ENCODE measurements around the gene UTP18.
A peak's percentile ranks its signal among the peaks of the same experiment; 100 is the strongest.
"Not testable (repeated sequence)": the region's sequence is repeated elsewhere in the genome, so short reads cannot be mapped to it uniquely, and the experiment has no call there.

The UTP18 gene

GRCh38 chr17:51258756-51259563 lies 1.4 kb upstream of the UTP18 start:
- peak; percentile 40 for DNase-seq (ENCODE audit: low spot score)

- DNase-seq (ENCODE audit: low spot score) = peak; percentile 96
These were observed 646 bp upstream of the UTP18 start, which contains the start of gene MBTD1 for GRCh38 chr17:51259564-51260236. MBTD1 (minus strand) TSS chr17:51260049; CDS start chr17:51225161, 34,888 bp downstream.

DNA sequence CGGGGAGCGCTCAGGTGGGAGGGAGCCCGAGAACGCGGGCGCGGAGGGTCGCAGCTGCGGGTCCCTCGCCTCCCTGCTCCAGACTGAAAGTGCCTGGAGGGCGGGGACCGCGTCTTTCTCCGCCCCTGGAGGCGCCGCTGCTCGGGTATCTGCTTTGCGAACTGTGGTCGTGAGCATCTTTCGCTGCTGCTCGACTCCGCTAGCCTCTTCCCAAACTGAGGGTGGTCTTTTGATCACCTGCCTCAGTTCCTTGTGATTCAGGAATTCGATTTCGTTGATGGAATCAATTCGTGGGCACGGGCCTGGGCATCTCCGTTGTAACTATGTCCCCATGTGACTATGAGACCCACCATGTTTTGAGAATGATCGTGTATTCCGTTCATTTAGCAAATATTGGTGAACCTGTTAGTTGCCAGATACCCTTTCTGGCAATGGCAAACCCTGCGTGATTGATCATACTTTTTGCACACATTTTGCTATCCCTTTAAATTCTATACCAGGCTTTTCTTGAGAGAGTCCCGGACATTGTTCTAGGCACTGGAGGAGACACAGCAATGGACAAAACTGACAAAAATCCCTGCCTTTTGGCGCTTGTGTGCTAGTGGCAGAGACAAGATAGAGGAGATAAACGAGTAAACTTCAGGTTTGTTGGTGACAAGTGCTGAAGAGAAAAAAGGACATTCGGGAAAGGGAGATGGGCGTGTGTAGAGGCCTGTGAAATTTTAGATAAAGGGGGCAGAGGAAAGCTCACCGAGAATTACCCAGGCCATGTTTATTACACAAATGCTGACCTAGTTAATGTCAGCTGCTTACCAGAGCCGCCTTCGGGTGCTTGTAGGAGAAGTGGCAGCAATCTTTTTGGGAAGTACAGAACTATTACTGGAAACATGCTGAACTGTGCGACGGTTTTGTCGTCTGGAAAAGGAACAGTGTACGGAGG lies 948 bp downstream of the UTP18 start:
- DNase-seq (ENCODE audit: low spot score) = peak; percentile 50

- no peak for DNase-seq (ENCODE audit: low spot score)
These were observed 2.7 kb downstream of the UTP18 start for GRCh38 chr17:51263006-51263405.

DNA sequence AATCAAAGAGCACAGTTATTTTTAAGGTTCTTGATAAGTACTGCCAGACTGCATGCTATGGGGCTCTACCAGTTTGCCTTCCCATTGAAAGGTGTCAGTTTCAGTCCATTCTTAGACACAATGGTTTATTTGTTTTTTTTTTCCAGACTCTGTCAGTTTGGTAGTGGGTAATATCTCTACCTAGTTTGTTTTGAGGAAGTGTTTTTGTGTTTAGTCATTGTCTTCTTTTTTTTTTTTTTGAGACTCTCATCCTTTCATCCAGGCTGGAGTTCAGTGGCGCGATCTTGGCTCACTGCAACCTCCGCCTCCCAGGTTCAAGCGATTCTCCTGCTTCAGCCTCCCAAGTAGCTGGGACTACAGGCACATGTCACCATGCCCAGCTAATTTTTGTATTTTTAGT lies 4.1 kb downstream of the UTP18 start:
- DNase-seq (ENCODE audit: low spot score) = not testable (repeated sequence)

DNA sequence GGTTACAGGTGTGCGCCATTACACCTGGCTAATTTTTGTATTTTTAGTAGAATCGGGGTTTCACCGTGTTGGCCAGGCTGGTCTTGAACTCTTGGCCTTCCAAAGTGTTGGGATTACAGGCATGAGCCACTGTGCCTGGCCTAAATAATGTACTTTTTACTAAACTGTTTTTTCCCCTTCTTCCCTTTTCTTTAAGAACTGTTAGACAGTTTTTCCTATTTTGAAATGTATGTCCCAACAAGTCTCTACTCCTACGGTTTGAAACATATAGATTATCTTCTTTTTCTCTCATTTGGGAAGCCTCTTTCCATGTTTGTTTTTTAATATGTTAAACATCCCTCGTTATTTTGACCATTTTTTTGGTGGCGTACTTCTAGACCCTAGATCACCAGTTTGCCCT lies 9.6 kb downstream of the UTP18 start:
- DNase-seq (ENCODE audit: low spot score) = no peak

GRCh38 chr17:51270636-51271035 lies 10.3 kb downstream of the UTP18 start:
- no peak for DNase-seq (ENCODE audit: low spot score)

DNA sequence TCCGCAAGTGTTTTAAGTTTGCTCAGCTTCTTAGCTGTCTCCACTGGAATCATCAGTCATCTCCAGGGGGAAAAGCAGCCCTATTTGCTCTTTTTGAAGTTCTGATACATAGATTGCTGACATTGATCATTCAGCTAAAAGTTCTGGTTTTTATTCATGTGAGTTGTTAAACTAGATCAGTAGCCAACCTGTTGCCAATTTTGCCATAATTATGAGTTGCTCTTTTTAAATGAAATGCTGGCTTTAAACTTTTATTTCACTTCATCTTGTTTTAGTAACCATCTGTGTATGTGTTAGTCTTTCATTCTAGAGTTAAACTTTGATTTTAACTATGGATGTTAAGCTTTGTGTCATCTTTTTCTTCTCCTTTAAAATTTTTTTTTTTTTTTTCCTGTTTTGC lies 12.5 kb downstream of the UTP18 start:
- DNase-seq (ENCODE audit: low spot score) = no peak

DNA sequence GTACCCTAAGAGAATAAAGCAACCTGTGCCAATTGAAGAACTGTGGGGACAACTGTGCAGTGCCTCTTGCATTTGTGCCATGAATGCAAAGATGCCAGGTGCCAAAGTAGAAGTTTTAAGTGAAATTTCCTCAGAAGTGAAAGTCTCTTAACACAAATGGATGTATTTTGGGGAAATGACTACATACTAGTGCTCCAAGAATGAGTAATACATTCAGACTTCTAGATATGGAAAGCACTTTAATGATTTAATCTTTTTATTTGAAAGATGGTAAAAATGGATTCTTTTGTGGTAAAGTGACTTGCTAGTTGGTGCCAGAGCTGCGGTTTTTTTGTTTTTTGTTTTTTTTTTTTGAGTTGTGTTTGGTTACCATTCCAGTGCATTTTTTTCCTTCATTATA lies 15.0 kb downstream of the UTP18 start:
- no peak for DNase-seq (ENCODE audit: low spot score)

DNA sequence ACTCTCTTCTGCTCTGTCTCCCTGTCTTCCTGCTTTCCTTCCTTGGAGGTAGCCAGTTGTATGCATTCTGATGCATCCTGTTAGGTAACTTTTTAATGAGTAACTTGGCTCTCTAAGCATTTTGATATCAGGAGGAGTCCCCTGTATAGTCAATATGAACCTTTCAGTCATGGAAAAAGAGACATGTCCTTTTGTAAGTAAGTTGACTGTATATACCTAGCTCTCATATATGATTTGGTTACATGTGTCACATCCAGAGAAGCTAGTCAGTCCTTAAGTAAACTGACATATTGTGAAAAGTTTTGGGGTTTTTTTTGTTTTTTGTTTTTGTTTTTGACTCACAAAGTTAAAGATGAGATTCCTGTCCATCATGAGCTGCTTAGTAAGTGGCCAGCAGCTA lies 18.8 kb downstream of the UTP18 start:
- no peak for DNase-seq (ENCODE audit: low spot score)

DNA sequence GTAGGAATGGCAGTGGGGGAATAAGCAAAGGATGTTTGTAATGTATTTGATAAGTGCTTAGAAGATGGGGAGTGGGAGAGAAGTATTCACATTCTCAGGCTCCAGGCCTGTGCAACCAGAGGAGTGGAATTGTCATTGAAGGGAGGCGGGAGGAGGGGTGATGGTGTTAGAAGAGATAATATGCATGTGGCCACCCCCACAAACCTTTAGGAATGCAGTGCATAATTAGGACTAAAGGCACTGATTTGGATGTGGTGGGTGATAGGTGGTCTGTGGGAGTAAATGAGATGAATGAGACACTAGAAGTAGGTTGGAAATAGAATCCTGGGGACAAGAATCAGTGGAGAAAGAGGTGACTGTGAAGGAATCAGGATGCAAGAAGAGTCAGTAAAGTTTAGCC lies 27.1 kb downstream of the UTP18 start:
- no peak for DNase-seq (ENCODE audit: low spot score)

- no peak for DNase-seq (ENCODE audit: low spot score)
These were observed 29.4 kb downstream of the UTP18 start for GRCh38 chr17:51289696-51290111.

- not testable (repeated sequence) for DNase-seq (ENCODE audit: low spot score)
These were observed 34.0 kb downstream of the UTP18 start for GRCh38 chr17:51294338-51294737.

DNA sequence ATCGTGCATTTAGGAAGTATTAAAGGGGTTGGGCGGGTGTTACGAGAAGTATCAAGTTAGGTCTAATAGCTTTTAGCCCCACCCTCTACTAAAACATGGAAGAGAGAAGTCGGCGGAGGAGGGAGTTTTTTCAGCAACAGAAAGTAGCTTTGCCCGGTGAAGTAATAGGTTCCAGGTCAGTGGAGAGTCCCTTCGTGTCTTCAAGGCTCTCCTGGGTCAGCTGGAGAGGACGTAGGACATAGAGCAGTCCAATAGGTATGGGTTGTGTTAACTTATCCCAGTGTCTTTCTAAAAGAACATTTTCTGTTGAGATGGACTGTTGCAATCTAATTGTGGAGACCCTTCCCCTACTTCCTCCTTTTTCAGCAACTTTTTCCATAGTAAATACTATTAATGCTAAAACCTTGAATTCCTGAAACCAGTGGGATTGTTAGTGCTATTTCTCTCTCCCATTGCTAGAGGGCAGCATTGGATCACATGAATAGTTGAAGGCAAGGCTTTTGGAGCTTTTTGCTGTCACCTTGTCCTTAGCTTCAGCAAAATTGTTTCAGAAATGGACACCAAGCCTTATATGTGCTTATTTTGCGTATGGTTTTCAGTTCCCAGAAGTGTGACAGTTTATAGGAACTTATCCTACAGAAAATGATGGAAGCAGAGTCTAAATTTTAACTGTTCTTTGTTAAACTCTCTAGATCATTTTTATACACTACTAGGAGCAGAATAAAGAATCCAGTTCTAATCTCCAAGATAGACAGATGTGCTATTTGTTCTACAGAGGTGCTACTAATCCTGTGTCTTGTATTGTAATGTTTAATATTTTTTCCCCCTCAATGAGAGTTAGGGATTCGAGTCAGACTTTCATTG lies 38.4 kb downstream of the UTP18 start:
- DNase-seq (ENCODE audit: low spot score) = peak; percentile 64

DNA sequence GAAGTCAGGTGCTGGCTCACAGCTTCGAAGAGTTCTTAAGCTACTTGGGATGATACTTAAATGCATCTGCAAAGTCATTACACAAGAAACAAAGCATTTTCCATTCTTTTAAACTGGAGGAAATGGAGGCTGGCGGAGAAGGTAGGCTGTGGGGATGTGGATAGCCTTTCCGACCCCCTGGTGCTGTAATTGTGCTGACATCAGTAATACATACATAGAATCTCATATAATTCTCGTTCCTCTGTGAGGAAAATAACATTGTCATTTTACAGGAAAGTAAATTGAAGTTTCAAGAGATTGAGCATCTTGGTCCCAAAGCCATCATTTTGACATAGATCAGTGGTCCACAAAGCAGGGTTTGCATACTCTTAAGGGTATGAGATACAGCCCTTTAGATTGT lies 39.5 kb downstream of the UTP18 start:
- no peak for DNase-seq (ENCODE audit: low spot score)

DNA sequence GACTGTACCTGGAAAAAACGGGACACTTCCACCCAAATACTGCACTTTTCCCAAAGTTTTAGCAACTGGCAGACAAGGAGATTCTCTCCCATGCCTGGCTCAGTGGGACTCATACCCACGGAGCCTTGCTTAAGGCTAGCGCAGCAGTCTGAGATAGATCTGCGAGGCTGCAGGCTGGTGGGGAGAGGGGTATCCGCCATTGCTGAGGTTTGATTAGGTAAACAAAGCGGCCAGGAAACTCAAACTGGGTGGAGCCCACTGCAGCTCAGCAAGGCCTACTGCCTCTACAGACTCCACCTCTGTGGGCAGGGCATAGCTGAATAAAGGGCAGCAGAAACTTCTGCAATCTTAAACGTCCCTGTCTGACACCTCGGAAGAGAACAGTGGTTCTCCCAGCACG lies 44.8 kb downstream of the UTP18 start:
- DNase-seq (ENCODE audit: low spot score) = no peak

- not testable (repeated sequence) for DNase-seq (ENCODE audit: low spot score)
These were observed 51.7 kb downstream of the UTP18 start for GRCh38 chr17:51312003-51312402.

DNA sequence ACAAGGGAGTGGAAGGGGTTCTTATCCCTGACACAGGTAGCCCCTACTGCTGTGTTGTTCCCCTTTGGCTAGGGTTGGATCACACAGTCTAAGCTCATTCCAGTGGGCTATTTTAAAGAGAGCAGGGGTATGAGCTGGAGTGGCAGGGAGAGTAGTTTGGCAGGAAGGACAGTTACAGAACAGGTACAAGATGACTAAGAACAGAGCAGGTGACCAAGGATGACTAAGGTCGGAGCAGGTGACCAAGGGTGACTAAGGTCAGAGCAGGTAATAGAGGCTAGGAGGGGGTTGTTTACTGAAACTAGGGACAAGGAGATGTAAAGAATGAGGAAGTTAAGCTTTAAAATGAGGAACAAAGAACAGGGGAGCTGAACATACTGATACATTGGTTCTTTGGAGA lies 58.8 kb downstream of the UTP18 start:
- DNase-seq (ENCODE audit: low spot score) = no peak

GRCh38 chr17:51322390-51323029 lies 62.2 kb downstream of the UTP18 start:
- peak; percentile 80 for DNase-seq (ENCODE audit: low spot score)

DNA sequence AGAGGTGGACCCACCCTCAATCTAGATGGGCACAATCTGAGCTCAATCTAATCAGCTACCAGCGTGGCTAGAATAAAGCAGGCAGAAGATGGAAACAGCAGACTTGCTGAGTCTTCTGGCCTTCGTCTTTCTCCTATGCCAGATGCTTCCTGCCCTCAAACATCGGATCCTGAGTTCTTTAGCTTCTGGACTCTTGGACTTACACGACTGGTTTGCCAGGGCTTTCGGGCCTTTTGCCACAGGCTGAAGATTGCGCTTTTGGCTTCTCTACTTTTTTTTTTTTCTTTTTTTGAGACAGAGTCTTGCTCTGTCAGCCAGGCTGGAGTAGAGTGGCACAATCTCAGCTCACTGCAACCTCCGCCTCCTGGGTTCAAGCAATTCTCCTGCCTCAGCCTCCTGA lies 65.1 kb downstream of the UTP18 start:
- DNase-seq (ENCODE audit: low spot score) = no peak

Data from globus pallidus (tissue), 1 donor.